GM10847 (cell line): Measurements from ENCODE around the gene COX6B1.

ENCODE experiments used
- POLR2A ChIP-seq: IDR thresholded peaks from 2 replicates; pipeline ENCODE4 v1.6.1; 2011; ENCODE audit not compliant: insufficient read length; ENCODE audit errors: extremely low read depth

The COX6B1 gene

GRCh38 chr19:35692010-35692409 lies 43.9 kb downstream of the COX6B1 start:
- no peak for TF ChIP-seq POLR2A

- TF ChIP-seq POLR2A = no peak
These were observed 45.3 kb downstream of the COX6B1 start for GRCh38 chr19:35693422-35693821.

GRCh38 chr19:35693835-35694599 lies 45.9 kb downstream of the COX6B1 start:
- TF ChIP-seq POLR2A = no peak

GRCh38 chr19:35695895-35696422 lies 47.8 kb downstream of the COX6B1 start:
- no peak for TF ChIP-seq POLR2A

- no peak for TF ChIP-seq POLR2A
These were observed 48.7 kb downstream of the COX6B1 start for GRCh38 chr19:35696835-35697234.

- peak; percentile 71 for TF ChIP-seq POLR2A
These were observed 54.3 kb downstream of the COX6B1 start for GRCh38 chr19:35702223-35703012.

GRCh38 chr19:35703343-35703742 lies 55.2 kb downstream of the COX6B1 start:
- TF ChIP-seq POLR2A = no peak

GRCh38 chr19:35704218-35704617 lies 56.1 kb downstream of the COX6B1 start, which contains the start of gene ZBTB32:
ZBTB32 (plus strand) TSS chr19:35704558; CDS start chr19:35714627, 10,069 bp downstream.
- TF ChIP-seq POLR2A = no peak
